SK-N-SH (cell line): ENCODE results near the gene C3orf85.

Experiments
- CTCF ChIP-seq: fragments of 200-600 bp; sonication (generic); IDR thresholded peaks from 2 replicates; pipeline ENCODE4 v1.6.1; 2017; ENCODE audit warnings: antibody characterized with exemption, mild to moderate bottlenecking, moderate library complexity
- MXI1 ChIP-seq: IDR thresholded peaks from 2 replicates; pipeline ENCODE4 v1.6.1; 2012; ENCODE audit warnings: mild to moderate bottlenecking, low read depth, low read length, improper control_type of control experiment
- RAD21 ChIP-seq: IDR thresholded peaks from 2 replicates; pipeline ENCODE4 v1.6.1; 2012; ENCODE audit warnings: mild to moderate bottlenecking, low read length
- ZBTB33 ChIP-seq: IDR thresholded peaks from 2 replicates; pipeline ENCODE4 v1.4.0; 2012; ENCODE audit warnings: low read depth, borderline replicate concordance

- no peak for TF ChIP-seq RAD21
- no peak for TF ChIP-seq CTCF
- TF ChIP-seq ZBTB33: no peak
- TF ChIP-seq MXI1: no peak
These were observed 50.9 kb downstream of the C3orf85 start for GRCh38 chr3:109187390-109187789.
